22Rv1 (cell line): ENCODE results near the gene XRN1.

Experiments used
- H3K27ac ChIP-seq: fragments of 450-650 bp; 2 replicates; pipeline ENCODE4 v1.5.1; 2017
- ZFX ChIP-seq: fragments of 450-650 bp; IDR thresholded peaks from 2 replicates; pipeline ENCODE4 v1.6.1; 2017; ENCODE audit warnings: antibody characterized with exemption, borderline replicate concordance
- TF ChIP-seq, protein P1 (sequence below): fragments of 450-650 bp; IDR thresholded peaks from 2 replicates; pipeline ENCODE4 v1.5.1; 2017; ENCODE audit warnings: mild to moderate bottlenecking

The XRN1 gene

GRCh38 chr3:142275856-142276255 lies 172.0 kb downstream of the XRN1 start:
- no peak overlapping the region for H3K27ac ChIP-seq
- no peak for TF ChIP-seq ZFX
- TF ChIP-seq, protein P1, sequence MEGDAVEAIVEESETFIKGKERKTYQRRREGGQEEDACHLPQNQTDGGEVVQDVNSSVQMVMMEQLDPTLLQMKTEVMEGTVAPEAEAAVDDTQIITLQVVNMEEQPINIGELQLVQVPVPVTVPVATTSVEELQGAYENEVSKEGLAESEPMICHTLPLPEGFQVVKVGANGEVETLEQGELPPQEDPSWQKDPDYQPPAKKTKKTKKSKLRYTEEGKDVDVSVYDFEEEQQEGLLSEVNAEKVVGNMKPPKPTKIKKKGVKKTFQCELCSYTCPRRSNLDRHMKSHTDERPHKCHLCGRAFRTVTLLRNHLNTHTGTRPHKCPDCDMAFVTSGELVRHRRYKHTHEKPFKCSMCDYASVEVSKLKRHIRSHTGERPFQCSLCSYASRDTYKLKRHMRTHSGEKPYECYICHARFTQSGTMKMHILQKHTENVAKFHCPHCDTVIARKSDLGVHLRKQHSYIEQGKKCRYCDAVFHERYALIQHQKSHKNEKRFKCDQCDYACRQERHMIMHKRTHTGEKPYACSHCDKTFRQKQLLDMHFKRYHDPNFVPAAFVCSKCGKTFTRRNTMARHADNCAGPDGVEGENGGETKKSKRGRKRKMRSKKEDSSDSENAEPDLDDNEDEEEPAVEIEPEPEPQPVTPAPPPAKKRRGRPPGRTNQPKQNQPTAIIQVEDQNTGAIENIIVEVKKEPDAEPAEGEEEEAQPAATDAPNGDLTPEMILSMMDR, result no peak

- H3K27ac ChIP-seq, result no peak overlapping the region
These were observed 172.9 kb downstream of the XRN1 start for GRCh38 chr3:142274908-142275307.

DNA sequence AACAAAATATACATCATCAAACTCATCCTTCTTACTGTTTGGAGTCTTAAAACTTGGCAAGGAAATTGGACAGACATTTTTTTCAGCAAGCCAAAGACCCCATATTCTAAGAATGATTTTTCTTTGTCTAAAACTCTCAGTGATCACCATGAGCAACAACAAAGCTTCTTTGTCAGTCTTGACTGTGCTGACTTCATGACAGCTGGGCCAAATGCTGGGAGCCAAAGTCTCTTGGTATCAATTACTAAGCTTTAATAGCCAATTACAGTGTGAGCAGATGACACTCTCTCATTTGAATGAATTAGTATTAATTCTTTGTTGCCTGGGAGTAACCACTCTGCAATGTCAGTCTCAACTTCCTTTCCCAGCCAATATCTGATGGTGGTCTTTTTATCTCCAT lies 174.3 kb downstream of the XRN1 start:
- H3K27ac ChIP-seq, result no peak overlapping the region

More at GRCh38 chr3:142274908-142275307, 172.9 kb downstream of the XRN1 start:
- TF ChIP-seq ZFX, result no peak
- TF ChIP-seq, protein P1, result no peak

GRCh38 chr3:142272200-142272891 lies 175.5 kb downstream of the XRN1 start:
- TF ChIP-seq, protein P1, result no peak
- no peak for TF ChIP-seq ZFX

More for the DNA sequence above, 174.3 kb downstream of the XRN1 start:
- TF ChIP-seq, protein P1, result no peak
- TF ChIP-seq ZFX, result no peak

DNA sequence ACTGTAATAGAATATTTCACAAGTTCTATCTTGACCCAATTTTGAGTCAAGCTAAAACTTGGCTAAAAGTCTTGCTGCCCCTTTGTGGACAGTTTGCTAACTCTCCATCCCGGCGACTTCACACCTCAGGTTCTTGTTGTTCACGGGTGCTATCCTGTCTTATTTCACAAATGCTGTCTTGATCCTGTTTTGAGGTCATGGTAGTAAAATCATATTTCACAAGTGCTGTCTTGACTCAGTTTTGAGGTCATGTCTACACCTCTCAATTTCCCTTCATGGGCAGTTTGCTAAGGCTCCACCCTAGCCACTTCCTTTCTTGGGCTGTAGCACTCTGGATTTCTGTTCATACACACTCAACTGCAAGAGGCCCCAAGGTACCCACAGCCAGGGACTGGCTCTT lies 177.4 kb downstream of the XRN1 start:
- no peak for TF ChIP-seq ZFX
- TF ChIP-seq, protein P1, result no peak
- no peak overlapping the region for H3K27ac ChIP-seq

More at GRCh38 chr3:142272200-142272891, 175.5 kb downstream of the XRN1 start:
- H3K27ac ChIP-seq, result no peak overlapping the region

GRCh38 chr3:142269767-142270166 lies 178.1 kb downstream of the XRN1 start:
- TF ChIP-seq, protein P1, result no peak
- no peak for TF ChIP-seq ZFX

DNA sequence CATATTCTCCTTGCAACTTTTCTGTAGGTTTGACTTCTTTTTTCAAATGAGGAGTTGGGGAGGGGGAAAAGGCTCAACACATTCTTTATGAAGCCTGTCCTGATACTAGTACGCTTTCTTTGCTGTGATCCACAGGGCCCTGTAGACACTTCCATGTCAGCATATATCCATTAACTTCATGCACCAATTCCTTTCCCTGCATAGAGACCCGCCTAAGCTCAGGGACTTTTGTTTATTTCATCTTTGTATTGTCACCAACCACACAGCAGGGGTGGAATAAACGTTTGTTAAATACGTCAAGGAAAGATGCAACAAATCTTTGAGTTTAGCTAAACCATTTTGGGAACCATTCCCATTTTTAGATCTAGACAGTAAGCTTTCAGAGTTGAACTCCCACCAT lies 179.4 kb downstream of the XRN1 start:
- TF ChIP-seq ZFX, result no peak
- TF ChIP-seq, protein P1, result no peak
- H3K27ac ChIP-seq, result no peak overlapping the region

More at GRCh38 chr3:142269767-142270166, 178.1 kb downstream of the XRN1 start:
- H3K27ac ChIP-seq, result no peak overlapping the region
